Right lobe of liver (tissue), 6 donors: Measurements from ENCODE around the gene HLA-DRB5. TPM values are rescaled to one million over a fixed set of nuclear protein-coding genes. Genes with fewer than 3 reads are reported as not detected.

ENCODE experiments used
- ATAC-seq, 4 donors: fragments of 200-7000 bp; cut with Tn5 transposase; one replicate each; pipeline ENCODE4 v1.9.1; 2020; ENCODE audit warnings: mild to moderate bottlenecking in 4 of 4, moderate library complexity in 4 of 4
- DNase-seq, 3 donors: peaks; one replicate each; pipeline ENCODE4 v3.0.0-alpha.2; 2020
- H3K27ac ChIP-seq, 3 donors: fragments of 200-600 bp; one replicate each; pipeline ENCODE4 v1.8.0; 2022
- H3K27me3 ChIP-seq, 2 donors: fragments of 200-600 bp; one replicate each; pipeline ENCODE4 v1.8.0; 2022
- H3K36me3 ChIP-seq, 4 donors: fragments of 200-600 bp; sonication (generic) in 1 of 4; one replicate each; pipeline versions ENCODE4 v1.5.1 to v1.8.0; 2017 to 2022; ENCODE audit warnings: control low read depth in 1 of 4
- H3K4me1 ChIP-seq, 4 donors: fragments of 200-600 bp; sonication (generic) in 1 of 4; one replicate each; pipeline versions ENCODE4 v1.5.1 to v1.8.0; 2017 to 2022; ENCODE audit warnings: control low read depth in 1 of 4
- H3K4me3 ChIP-seq, 3 donors: fragments of 200-600 bp; one replicate each; pipeline ENCODE4 v1.8.0; 2022
- H3K9me3 ChIP-seq, 4 donors: fragments of 200-600 bp; sonication (generic) in 1 of 4; one replicate each; pipeline versions ENCODE4 v1.5.1 to v1.8.0; 2017 to 2022; ENCODE audit warnings: control low read depth in 1 of 4
- POLR2A ChIP-seq: fragments of 450-650 bp; IDR thresholded peaks from one replicate; pipeline ENCODE4 v1.6.1; 2017; ENCODE audit warnings: antibody characterized with exemption, mild to moderate bottlenecking
- WGBS: methylation state at CpG from one replicate; pipeline ENCODE4 v1.1.6; 2018; ENCODE audit warnings: low coverage, low lambda C conversion rate; ENCODE audit not compliant: insufficient coverage; ENCODE audit errors: missing lambda C conversion rate; 5-methylcytosine and 5-hydroxymethylcytosine counted together
- intact Hi-C, 2 donors: fragments of 100-400 bp; cut with DNase I; formaldehyde crosslinking; loops; one replicate each; pipeline versions ENCODE4 v1.11.2 to v1.14.1; 2022
- total RNA-seq, 6 experiments: library from RNA; depleted of rRNA in 2 of 6; stranded (reverse); fragments of >200 nt in 2 of 6; fragmentation: NEBNext Ultra II Directional in 3 of 6; extraction: Animal tissue kit (Norgen Biotek cat#: 25700) in 3 of 6; gene quantifications; one replicate each; pipeline versions ENCODE4 v1.1.0 to v1.2.4, GENCODE V29; 2016 to 2023
- TF ChIP-seq, protein P1 (sequence below), 4 donors: fragments of 200-600 bp in 3 of 4; fragments of 450-650 bp in 1 of 4; IDR thresholded peaks; one replicate each; pipeline versions ENCODE4 v1.5.1 to v1.8.0; 2016 to 2022; ENCODE audit warnings: antibody characterized with exemption in 4 of 4, mild to moderate bottlenecking in 2 of 4
- donor health status: DM: no; HTN: yes; CAD: no.
- donor health status: DM: no; HTN: no; CAD: no.
- donor health status: DM: no; HTN: no; CAD: no.
- donor health status: DM: no; HTN: yes; CAD: no.
- donor health status: DM: no; HTN: yes; CAD: no.

The HLA-DRB5 gene
- total RNA-seq, 6 experiments from 2014 or later, result 0.86 to 42.5 (median 5.0) TPM

DNA sequence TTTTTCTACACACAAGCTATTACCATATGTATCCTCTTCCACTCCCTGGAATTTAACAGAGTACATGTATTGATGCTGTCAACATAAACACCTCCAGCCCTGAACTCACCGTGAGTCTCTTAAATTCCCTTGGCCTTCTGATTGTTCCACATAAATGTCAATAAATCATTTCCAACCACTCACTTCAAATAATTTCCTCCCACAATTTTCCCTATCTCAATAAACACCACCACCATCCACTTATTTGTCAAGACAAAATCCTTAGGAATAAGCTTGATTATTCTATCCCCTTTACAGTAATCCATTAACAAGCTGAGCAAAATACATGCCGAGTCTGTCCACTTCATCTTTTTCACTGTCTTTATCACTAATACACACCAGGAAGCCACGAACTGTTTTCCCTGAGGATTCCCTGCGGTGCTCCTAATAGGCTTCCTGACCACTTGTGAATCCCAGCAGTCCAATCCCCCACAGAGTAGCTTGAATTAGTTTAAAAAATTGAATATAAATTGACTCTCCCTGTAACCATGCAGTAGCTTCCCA is 40.3 kb upstream of the HLA-DRB5 start:
- no peak overlapping the region for H3K4me3 ChIP-seq
- no peaks in the 10 kb centered on the region for H3K4me1 ChIP-seq
- no peaks in the 10 kb centered on the region for H3K27me3 ChIP-seq
- no peaks in the 10 kb centered on the region for H3K9me3 ChIP-seq
- 13% methylated on average over 2 of the region's 4 CpGs for WGBS
- no peak for DNase-seq
- no peak overlapping the region for H3K27ac ChIP-seq
- no peaks in the 10 kb centered on the region for H3K36me3 ChIP-seq
- ATAC-seq, result no peak
- intact Hi-C loops, result no loop called here
- TF ChIP-seq POLR2A, result no peak
- TF ChIP-seq, protein P1, sequence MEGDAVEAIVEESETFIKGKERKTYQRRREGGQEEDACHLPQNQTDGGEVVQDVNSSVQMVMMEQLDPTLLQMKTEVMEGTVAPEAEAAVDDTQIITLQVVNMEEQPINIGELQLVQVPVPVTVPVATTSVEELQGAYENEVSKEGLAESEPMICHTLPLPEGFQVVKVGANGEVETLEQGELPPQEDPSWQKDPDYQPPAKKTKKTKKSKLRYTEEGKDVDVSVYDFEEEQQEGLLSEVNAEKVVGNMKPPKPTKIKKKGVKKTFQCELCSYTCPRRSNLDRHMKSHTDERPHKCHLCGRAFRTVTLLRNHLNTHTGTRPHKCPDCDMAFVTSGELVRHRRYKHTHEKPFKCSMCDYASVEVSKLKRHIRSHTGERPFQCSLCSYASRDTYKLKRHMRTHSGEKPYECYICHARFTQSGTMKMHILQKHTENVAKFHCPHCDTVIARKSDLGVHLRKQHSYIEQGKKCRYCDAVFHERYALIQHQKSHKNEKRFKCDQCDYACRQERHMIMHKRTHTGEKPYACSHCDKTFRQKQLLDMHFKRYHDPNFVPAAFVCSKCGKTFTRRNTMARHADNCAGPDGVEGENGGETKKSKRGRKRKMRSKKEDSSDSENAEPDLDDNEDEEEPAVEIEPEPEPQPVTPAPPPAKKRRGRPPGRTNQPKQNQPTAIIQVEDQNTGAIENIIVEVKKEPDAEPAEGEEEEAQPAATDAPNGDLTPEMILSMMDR (IDR thresholded peaks at IDR 0.05), result no peak

DNA sequence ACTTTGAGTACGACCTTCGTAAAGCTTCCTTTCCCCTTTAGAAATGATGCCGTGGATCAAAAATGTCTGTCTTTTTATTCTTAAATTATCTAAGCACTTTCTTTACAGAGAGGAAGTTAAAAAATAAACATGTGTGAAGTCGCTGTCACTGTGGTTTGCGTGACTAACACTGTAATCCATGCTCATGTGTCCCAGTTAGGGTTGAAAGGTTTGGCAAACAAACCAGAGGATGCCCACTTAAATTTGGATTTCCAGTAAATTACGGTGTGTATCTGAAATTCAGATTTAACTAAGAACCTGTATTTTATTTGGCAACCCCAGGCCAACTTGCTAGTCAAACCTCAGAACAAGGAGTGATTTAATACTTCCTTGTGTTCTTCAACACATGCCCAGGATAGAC is 38.5 kb upstream of the HLA-DRB5 start:
- H3K9me3 ChIP-seq, result no peaks in the 10 kb centered on the region
- no peaks in the 10 kb centered on the region for H3K27me3 ChIP-seq
- no peaks in the 10 kb centered on the region for H3K36me3 ChIP-seq
- DNase-seq (no peak), ATAC-seq (no peak)
- no peak overlapping the region for H3K27ac ChIP-seq
- H3K4me3 ChIP-seq, result no peak overlapping the region
- H3K4me1 ChIP-seq, result no peaks in the 10 kb centered on the region
- WGBS, result 0% methylated on average over 2 of the region's 6 CpGs
- TF ChIP-seq POLR2A, result no peak
- TF ChIP-seq, protein P1 (IDR thresholded peaks at IDR 0.05), result no peak
- intact Hi-C loops, result no loop called here

DNA sequence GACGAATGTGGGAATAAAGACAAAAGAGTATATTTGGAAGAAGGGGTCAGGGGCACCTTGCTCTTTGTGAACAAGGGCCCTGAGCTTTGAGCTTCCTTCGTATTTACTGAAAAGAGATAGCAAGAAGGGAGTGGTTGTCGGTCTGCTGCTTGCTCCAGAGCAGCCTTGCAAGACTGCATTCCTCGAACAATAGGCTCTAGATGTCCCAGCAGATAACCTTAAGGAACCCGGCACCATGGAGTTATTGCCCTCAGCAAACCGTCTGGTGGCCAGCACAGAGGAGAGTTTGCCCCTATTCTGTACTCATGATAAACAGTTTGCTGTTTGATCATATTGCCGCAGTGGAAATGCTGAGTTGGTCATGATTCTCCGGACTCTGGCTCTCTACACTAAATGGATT is 36.9 kb upstream of the HLA-DRB5 start:
- no peak for ATAC-seq
- no peak overlapping the region for H3K4me3 ChIP-seq
- no CpG with 5 or more reads among the region's 8 CpGs for WGBS

DNA sequence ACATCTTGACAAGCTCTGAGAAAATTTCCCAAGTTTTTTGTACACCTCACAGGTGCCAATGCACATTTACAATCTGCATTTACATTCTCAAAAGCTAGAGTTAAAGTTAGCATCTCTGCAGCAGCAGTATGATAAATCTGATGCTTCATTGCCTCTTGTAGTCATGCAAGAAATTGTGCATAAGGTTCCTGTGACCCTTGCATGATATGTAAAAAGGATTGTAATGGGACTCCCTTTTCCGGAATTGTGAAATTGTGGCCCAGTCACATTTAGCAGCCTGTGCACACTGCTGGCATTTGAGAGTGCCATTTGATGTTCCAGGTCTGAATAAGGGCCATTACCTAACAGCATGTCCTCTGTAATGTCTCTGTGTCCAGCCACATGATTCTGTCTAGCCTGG is 35.4 kb upstream of the HLA-DRB5 start:
- WGBS, result no CpG with 5 or more reads among the region's 1 CpG
- no peaks in the 10 kb centered on the region for H3K9me3 ChIP-seq
- no peak overlapping the region for H3K27ac ChIP-seq
- no peaks in the 10 kb centered on the region for H3K27me3 ChIP-seq
- DNase-seq, result no peak
- no peak for ATAC-seq
- no peak overlapping the region for H3K4me3 ChIP-seq
- intact Hi-C loops, result no loop called here
- H3K4me1 ChIP-seq, result no peaks in the 10 kb centered on the region
- TF ChIP-seq, protein P1 (IDR thresholded peaks at IDR 0.05), result no peak
- no peak for TF ChIP-seq POLR2A
- no peaks in the 10 kb centered on the region for H3K36me3 ChIP-seq

More for the DNA sequence above, 36.9 kb upstream of the HLA-DRB5 start:
- Histone ChIP-seq H3K36me3 (no peaks in the 10 kb centered on the region), H3K9me3 (no peaks in the 10 kb centered on the region), H3K4me1 (no peaks in the 10 kb centered on the region), H3K27ac (no peak overlapping the region), H3K27me3 (no peaks in the 10 kb centered on the region)
- no peak for DNase-seq
- intact Hi-C loops, result no loop called here
- TF ChIP-seq, protein P1 (IDR thresholded peaks at IDR 0.05), result no peak
- TF ChIP-seq POLR2A, result no peak

DNA sequence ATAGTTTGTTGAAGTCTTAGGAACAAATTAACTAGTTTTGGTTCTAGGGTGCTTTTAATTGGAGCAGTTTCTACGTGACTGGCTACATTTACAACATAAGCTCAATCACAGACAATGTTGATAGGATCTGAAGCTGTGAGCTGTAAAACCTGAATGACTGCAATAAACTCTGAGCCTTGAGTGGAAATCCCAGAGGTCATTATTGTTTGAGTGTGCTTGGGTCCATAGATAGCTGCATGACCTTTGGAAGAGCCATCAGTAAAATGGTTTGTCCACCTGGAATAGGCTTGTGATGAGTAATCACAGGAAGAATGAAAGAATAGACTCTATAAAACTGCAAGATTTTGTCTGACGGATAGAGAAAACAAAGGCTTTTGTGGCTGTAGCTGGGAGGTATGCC is 32.9 kb upstream of the HLA-DRB5 start:
- ATAC-seq (no peak), DNase-seq (no peak)
- no peaks in the 10 kb centered on the region for H3K9me3 ChIP-seq
- no peak overlapping the region for H3K4me3 ChIP-seq
- H3K27ac ChIP-seq, result no peak overlapping the region
- H3K36me3 ChIP-seq, result no peaks in the 10 kb centered on the region
- H3K4me1 ChIP-seq, result no peaks in the 10 kb centered on the region
- WGBS, result no CpG with 5 or more reads among the region's 2 CpGs
- intact Hi-C loops, result no loop called here
- H3K27me3 ChIP-seq, result no peaks in the 10 kb centered on the region
- TF ChIP-seq, protein P1 (IDR thresholded peaks at IDR 0.05), result no peak
- no peak for TF ChIP-seq POLR2A
